Brain microvascular endothelial cell (primary cell): ENCODE measurements around the gene SEZ6.
A peak's percentile ranks its signal among the peaks of the same experiment; 100 is the strongest.

Experiments used
- DNase-seq: peaks from one replicate; pipeline ENCODE4 v3.0.0-alpha.2; 2020
- H3K27ac ChIP-seq: fragments of 250-450 bp; sonication (Bioruptor Pico); 2 replicates; pipeline ENCODE4 v1.5.1; 2020; ENCODE audit warnings: mild to moderate bottlenecking, moderate library complexity
- H3K27me3 ChIP-seq: fragments of 250-450 bp; sonication (Bioruptor Pico); replicated peaks from 2 replicates; pipeline ENCODE4 v1.5.1; 2020; ENCODE audit warnings: mild to moderate bottlenecking
- H3K36me3 ChIP-seq: fragments of 250-450 bp; sonication (Bioruptor Pico); replicated peaks from 2 replicates; pipeline ENCODE4 v1.5.1; 2020; ENCODE audit warnings: mild to moderate bottlenecking
- H3K4me3 ChIP-seq: 2 replicates; pipeline ENCODE4 v1.5.1; 2011; ENCODE audit warnings: low read depth, mild to moderate bottlenecking, control low read depth, low read length, moderate library complexity
- CTCF ChIP-seq: IDR thresholded peaks from 2 replicates; pipeline ENCODE4 v1.5.1; 2011; ENCODE audit warnings: low read depth, mild to moderate bottlenecking, moderate library complexity, low read length, control low read depth, inconsistent platforms; ENCODE audit errors: missing control alignments
- in situ Hi-C: cut with HindIII; loops from 2 replicates; pipeline ENCODE4 v1.10.0; 2017; ENCODE audit warnings: low sequenced_read_pairs, low pct_ligation_motif_present

SEZ6 gene

GRCh38 chr17:28917029-28917428 lies 88.8 kb downstream of the SEZ6 start:
- no peak for DNase-seq
- no peak for TF ChIP-seq CTCF
- no peak overlapping the region for H3K27ac ChIP-seq
- in situ Hi-C loops: no loop called here
- peaks cover 86% of the 10 kb centered on the region for H3K36me3 ChIP-seq
- H3K4me3 ChIP-seq: no peak overlapping the region
- H3K27me3 ChIP-seq: no peaks in the 10 kb centered on the region

GRCh38 chr17:28916302-28916934 lies 89.4 kb downstream of the SEZ6 start:
- Histone ChIP-seq H3K27me3 (no peaks in the 10 kb centered on the region), H3K4me3 (no peak overlapping the region), H3K27ac (no peak overlapping the region), H3K36me3 (peaks cover 89% of the 10 kb centered on the region)
- in situ Hi-C loops: no loop called here
- DNase-seq: no peak
- TF ChIP-seq CTCF: peak; percentile 68

GRCh38 chr17:28912938-28913333 lies 92.9 kb downstream of the SEZ6 start:
- Histone ChIP-seq H3K27me3 (no peaks in the 10 kb centered on the region), H3K27ac (no peak overlapping the region), H3K4me3 (no peak overlapping the region), H3K36me3 (peaks cover 98% of the 10 kb centered on the region)
- TF ChIP-seq CTCF: no peak
- no peak for DNase-seq
- in situ Hi-C loops: no loop called here

- H3K4me3 ChIP-seq: no peak overlapping the region
- peaks cover 98% of the 10 kb centered on the region for H3K36me3 ChIP-seq
- H3K27ac ChIP-seq: no peak overlapping the region
- TF ChIP-seq CTCF: peak; percentile 55
- H3K27me3 ChIP-seq: no peaks in the 10 kb centered on the region
- in situ Hi-C loops: no loop called here
- no peak for DNase-seq
Measured at GRCh38 chr17:28912281-28912937, 93.4 kb downstream of the SEZ6 start.

GRCh38 chr17:28911411-28912045 lies 94.3 kb downstream of the SEZ6 start:
- no peak overlapping the region for H3K4me3 ChIP-seq
- no peak for TF ChIP-seq CTCF
- H3K27ac ChIP-seq: no peak overlapping the region

More at GRCh38 chr17:28911411-28912045, 94.3 kb downstream of the SEZ6 start:
- Histone ChIP-seq H3K36me3 (peaks cover 96% of the 10 kb centered on the region), H3K27me3 (no peaks in the 10 kb centered on the region)
- in situ Hi-C loops: no loop called here
- no peak for DNase-seq
